GM10847 (cell line): ENCODE results near the gene MPHOSPH8.

ENCODE experiments used
- POLR2A ChIP-seq: IDR thresholded peaks from 2 replicates; pipeline ENCODE4 v1.6.1; 2011; ENCODE audit not compliant: insufficient read length; ENCODE audit errors: extremely low read depth

The MPHOSPH8 gene

GRCh38 chr13:19720039-19720438, 86.6 kb downstream of the MPHOSPH8 start:
- no peak for TF ChIP-seq POLR2A
